Measurements from ENCODE around the gene TRAM2. TPM values are rescaled to one million over a fixed set of nuclear protein-coding genes. Genes with fewer than 3 reads are reported as not detected.

TRAM2 gene
- total RNA-seq, 1 donor from 2014 or later: 320 TPM

DNA sequence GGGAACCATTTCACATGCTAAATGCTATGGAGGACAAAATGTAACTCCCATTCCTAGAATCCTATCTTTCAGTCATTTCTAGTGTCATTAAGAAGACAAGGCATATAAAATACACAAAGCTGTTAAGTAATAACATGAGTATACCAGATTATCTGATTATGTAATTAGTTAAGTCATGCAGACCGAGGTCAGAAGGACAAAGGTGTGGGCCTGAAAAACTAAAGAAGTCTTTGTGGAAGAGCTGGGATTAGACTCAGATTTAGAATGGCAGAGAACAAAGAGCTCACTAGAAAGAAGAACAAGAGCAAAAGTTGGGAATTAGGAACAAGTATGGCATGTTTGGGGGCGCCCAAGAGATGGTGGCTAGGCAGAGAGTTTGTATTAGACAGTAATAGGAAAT, 119.8 kb downstream of the TRAM2 start:
- TF ChIP-seq, protein P1, sequence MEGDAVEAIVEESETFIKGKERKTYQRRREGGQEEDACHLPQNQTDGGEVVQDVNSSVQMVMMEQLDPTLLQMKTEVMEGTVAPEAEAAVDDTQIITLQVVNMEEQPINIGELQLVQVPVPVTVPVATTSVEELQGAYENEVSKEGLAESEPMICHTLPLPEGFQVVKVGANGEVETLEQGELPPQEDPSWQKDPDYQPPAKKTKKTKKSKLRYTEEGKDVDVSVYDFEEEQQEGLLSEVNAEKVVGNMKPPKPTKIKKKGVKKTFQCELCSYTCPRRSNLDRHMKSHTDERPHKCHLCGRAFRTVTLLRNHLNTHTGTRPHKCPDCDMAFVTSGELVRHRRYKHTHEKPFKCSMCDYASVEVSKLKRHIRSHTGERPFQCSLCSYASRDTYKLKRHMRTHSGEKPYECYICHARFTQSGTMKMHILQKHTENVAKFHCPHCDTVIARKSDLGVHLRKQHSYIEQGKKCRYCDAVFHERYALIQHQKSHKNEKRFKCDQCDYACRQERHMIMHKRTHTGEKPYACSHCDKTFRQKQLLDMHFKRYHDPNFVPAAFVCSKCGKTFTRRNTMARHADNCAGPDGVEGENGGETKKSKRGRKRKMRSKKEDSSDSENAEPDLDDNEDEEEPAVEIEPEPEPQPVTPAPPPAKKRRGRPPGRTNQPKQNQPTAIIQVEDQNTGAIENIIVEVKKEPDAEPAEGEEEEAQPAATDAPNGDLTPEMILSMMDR (IDR thresholded peaks at IDR 0.05): no peak
- Mint-ChIP-seq H3K27me3 (ENCODE audit: unreplicated experiment) (no peaks in the 10 kb centered on the region), H3K36me3 (ENCODE audit: unreplicated experiment) (peaks cover 9% of the 10 kb centered on the region), H3K27ac (ENCODE audit: unreplicated experiment) (no peak overlapping the region), H3K4me3 (ENCODE audit: unreplicated experiment) (no peak overlapping the region), H3K9me3 (ENCODE audit: unreplicated experiment) (no peaks in the 10 kb centered on the region), H3K4me1 (ENCODE audit: unreplicated experiment) (peaks cover 10% of the 10 kb centered on the region)
- DNase-seq (ENCODE audit: extremely low spot score, unreplicated experiment): no peak

GRCh38 chr6:52454556-52454955, 122.3 kb downstream of the TRAM2 start:
- H3K27ac Mint-ChIP-seq (ENCODE audit: unreplicated experiment): no peak overlapping the region

More at GRCh38 chr6:52454556-52454955, 122.3 kb downstream of the TRAM2 start:
- peaks cover 19% of the 10 kb centered on the region for H3K9me3 Mint-ChIP-seq (ENCODE audit: unreplicated experiment)
- H3K27me3 Mint-ChIP-seq (ENCODE audit: unreplicated experiment): no peaks in the 10 kb centered on the region
- H3K36me3 Mint-ChIP-seq (ENCODE audit: unreplicated experiment): peaks cover 27% of the 10 kb centered on the region
- no peak for DNase-seq (ENCODE audit: extremely low spot score, unreplicated experiment)
- H3K4me1 Mint-ChIP-seq (ENCODE audit: unreplicated experiment): peaks cover 17% of the 10 kb centered on the region
- TF ChIP-seq, protein P1 (IDR thresholded peaks at IDR 0.05): no peak
- no peak overlapping the region for H3K4me3 Mint-ChIP-seq (ENCODE audit: unreplicated experiment)

Other genes starting within 250 kb of the TRAM2 start
- 13.1 and 13.4 TPM in 2 replicates for gene PAQR8, start 214.9 kb downstream of the TRAM2 start, total RNA-seq
- gene EFHC1, start 156.7 kb downstream of the TRAM2 start, total RNA-seq: 28.9 and 33.8 TPM in 2 replicates
- 20.4 and 21.5 TPM in 2 replicates for gene TMEM14A, start 94.1 kb upstream of the TRAM2 start, total RNA-seq
- gene GSTA2, start 186.4 kb upstream of the TRAM2 start, total RNA-seq: not detected in 2 replicates
- not detected in 2 replicates for gene GSTA1, start 226.8 kb upstream of the TRAM2 start, total RNA-seq